Fibroblast of lung (primary cell): Measurements from ENCODE around the gene MIS18BP1.

Experiments used
- EZH2 ChIP-seq: IDR thresholded peaks from 2 replicates; pipeline ENCODE4 v1.5.1; 2012; ENCODE audit warnings: low read length, control low read depth, mild to moderate bottlenecking; ENCODE audit errors: missing control alignments
- TF ChIP-seq, protein P1 (sequence below), 2 donors: IDR thresholded peaks in 1 of 2; conservative IDR thresholded peaks in 1 of 2; 1 replicate in 1 of 2; 2 replicates in 1 of 2; pipeline ENCODE4 v1.5.1; 2011 to 2012; ENCODE audit warnings: low read length in 2 of 2, control low read depth in 1 of 2, inconsistent platforms in 1 of 2, low read depth in 1 of 2, mild to moderate bottlenecking in 1 of 2

DNA sequence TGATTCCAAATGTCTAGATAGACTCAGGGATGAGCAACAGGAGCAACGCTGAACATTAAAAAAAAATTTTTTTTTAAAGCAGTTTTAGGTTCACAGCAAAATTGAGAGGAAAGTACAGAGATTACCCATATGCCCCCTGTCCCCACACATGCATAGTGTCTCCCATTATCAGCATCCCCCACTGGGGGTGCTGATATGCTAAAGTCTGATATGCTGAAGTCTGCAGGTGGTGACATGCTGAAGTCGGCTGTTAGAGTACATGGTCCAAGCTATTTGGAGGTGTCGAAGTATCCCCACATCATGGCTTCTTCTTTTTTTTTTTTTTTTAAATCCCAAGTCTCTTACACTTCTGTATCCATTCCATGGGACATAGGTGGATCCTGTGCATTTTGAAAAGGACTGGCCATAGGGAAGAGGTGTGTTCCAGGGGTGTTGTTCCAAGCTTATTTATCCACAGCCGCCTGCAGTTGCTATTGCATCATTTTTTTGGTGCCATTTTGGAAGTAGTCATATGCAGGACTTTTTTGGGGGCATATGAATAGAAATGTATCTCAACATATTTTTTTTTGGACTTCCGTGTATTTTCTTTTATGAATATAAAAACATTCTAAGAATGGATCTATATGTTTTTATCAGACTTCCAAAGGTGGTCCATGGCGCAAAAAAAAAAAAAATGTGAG lies 19.0 kb upstream of the MIS18BP1 start:
- TF ChIP-seq, protein P1, sequence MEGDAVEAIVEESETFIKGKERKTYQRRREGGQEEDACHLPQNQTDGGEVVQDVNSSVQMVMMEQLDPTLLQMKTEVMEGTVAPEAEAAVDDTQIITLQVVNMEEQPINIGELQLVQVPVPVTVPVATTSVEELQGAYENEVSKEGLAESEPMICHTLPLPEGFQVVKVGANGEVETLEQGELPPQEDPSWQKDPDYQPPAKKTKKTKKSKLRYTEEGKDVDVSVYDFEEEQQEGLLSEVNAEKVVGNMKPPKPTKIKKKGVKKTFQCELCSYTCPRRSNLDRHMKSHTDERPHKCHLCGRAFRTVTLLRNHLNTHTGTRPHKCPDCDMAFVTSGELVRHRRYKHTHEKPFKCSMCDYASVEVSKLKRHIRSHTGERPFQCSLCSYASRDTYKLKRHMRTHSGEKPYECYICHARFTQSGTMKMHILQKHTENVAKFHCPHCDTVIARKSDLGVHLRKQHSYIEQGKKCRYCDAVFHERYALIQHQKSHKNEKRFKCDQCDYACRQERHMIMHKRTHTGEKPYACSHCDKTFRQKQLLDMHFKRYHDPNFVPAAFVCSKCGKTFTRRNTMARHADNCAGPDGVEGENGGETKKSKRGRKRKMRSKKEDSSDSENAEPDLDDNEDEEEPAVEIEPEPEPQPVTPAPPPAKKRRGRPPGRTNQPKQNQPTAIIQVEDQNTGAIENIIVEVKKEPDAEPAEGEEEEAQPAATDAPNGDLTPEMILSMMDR (conservative IDR thresholded peaks at IDR 0.05 in 1 of 2, IDR thresholded peaks at IDR 0.05 in 1 of 2; ENCODE audit: low read depth in 1 of 2, low read length in 2 of 2), result no peak
- TF ChIP-seq EZH2, result no peak
